RKO (cell line): ENCODE measurements around the gene PDIA4.

Source experiments
- DNase-seq: peaks from one replicate; pipeline ENCODE4 v3.0.0-alpha.2; 2016; ENCODE audit warnings: low spot score

PDIA4 gene

GRCh38 chr7:148967602-148968001 lies 60.7 kb downstream of the PDIA4 start:
- no peak for DNase-seq

GRCh38 chr7:148967032-148967372 lies 61.3 kb downstream of the PDIA4 start:
- no peak for DNase-seq

- DNase-seq, result no peak
Observed at GRCh38 chr7:148964483-148965267, 63.6 kb downstream of the PDIA4 start.

- DNase-seq, result no peak
Observed at GRCh38 chr7:148963583-148964482, 64.5 kb downstream of the PDIA4 start.

GRCh38 chr7:148962823-148963582 lies 65.3 kb downstream of the PDIA4 start:
- peak; percentile 85 for DNase-seq

- no peak for DNase-seq
Observed at GRCh38 chr7:148962440-148962822, 65.9 kb downstream of the PDIA4 start.

- no peak for DNase-seq
Observed at GRCh38 chr7:148959726-148960125, 68.6 kb downstream of the PDIA4 start.

- no peak for DNase-seq
Observed at GRCh38 chr7:148958061-148958460, 70.2 kb downstream of the PDIA4 start.

GRCh38 chr7:148954766-148955165 lies 73.5 kb downstream of the PDIA4 start:
- no peak for DNase-seq

GRCh38 chr7:148953676-148954075 lies 74.6 kb downstream of the PDIA4 start:
- DNase-seq, result no peak
